A549 (cell line): ENCODE measurements around the gene ALKBH1. TPM values are rescaled to one million over a fixed set of nuclear protein-coding genes. Genes with fewer than 3 reads are reported as not detected.
"Not testable (repeated sequence)": the region's sequence is repeated elsewhere in the genome, so short reads cannot be mapped to it uniquely, and the experiment has no call there.

Experiments
- ATAC-seq, 2 experiments: fragments of 200-7000 bp in 1 of 2; fragments of >200 bp in 1 of 2; cut with Nextera tagmentation in 1 of 2; cut with Tn5 transposase in 1 of 2; 3 replicates each; pipeline versions ENCODE4 v1.8.0 to v1.9.1; 2018 to 2020; ENCODE audit warnings: mild to moderate bottlenecking in 1 of 2, moderate library complexity in 1 of 2
- CTCF ChIA-PET: fragments of 300-600 bp; sonication (Branson Sonifier 250); formaldehyde crosslinking; extraction: SDS; loops from one replicate; lab custom pipeline; 2021; ENCODE audit warnings: antibody characterized with exemption, inconsistent platforms; lab: Yijun Ruan, JAX
- POLR2A ChIA-PET: fragments of 350-600 bp; formaldehyde crosslinking; extraction: SDS; loops from one replicate; lab custom pipeline; 2021; ENCODE audit warnings: antibody characterized with exemption, inconsistent platforms; lab: Yijun Ruan, JAX
- DNase-seq, 2 experiments: peaks; one replicate each; pipeline versions ENCODE4 v3.0.0 to v3.0.0-alpha.2; 2011 to 2016; ENCODE audit warnings: low read depth in 1 of 2, low spot score in 1 of 2
- FAIRE-seq: peaks from 2 replicates; lab custom pipeline; 2011; peaks lifted over from hg19 to GRCh38; lab: Jason Lieb, UNC
- H3K27ac ChIP-seq, 2 experiments: fragments of >200 bp; sonication (Bioruptor Twin); formaldehyde crosslinking; 3 replicates each; pipeline ENCODE4 v1.5.1; 2016 to 2017
- H3K4me1 ChIP-seq: fragments of >200 bp; sonication (Bioruptor Twin); formaldehyde crosslinking; 3 replicates; pipeline ENCODE4 v1.6.1; 2016
- H3K4me2 ChIP-seq: fragments of >200 bp; sonication (Bioruptor Twin); formaldehyde crosslinking; 3 replicates; pipeline ENCODE4 v1.6.1; 2016
- H3K4me3 ChIP-seq: fragments of >200 bp; sonication (Bioruptor Twin); formaldehyde crosslinking; 3 replicates; pipeline ENCODE4 v1.5.1; 2016
- H3K9me3 ChIP-seq: fragments of >200 bp; sonication (Bioruptor Twin); formaldehyde crosslinking; 3 replicates; pipeline ENCODE4 v1.6.1; 2016
- CBX2 ChIP-seq: fragments of 200-600 bp; sonication (generic); IDR thresholded peaks from 2 replicates; pipeline ENCODE4 v1.6.1; 2016; ENCODE audit warnings: low read depth, mild to moderate bottlenecking, borderline replicate concordance
- CHD4 ChIP-seq: fragments of 200-600 bp; sonication (generic); IDR thresholded peaks from 2 replicates; pipeline ENCODE4 v1.6.1; 2016; ENCODE audit warnings: antibody characterized with exemption, mild to moderate bottlenecking, borderline replicate concordance
- CTCF ChIP-seq: fragments of >200 bp; sonication (Bioruptor Twin); formaldehyde crosslinking; IDR thresholded peaks from 3 replicates; pipeline ENCODE4 v1.5.1; 2016
- EHF ChIP-seq: fragments of 250-450 bp; sonication (Bioruptor Pico); IDR thresholded peaks from 2 replicates; pipeline ENCODE4 v1.5.0; 2020; ENCODE audit warnings: mild to moderate bottlenecking
- EHMT2 ChIP-seq: fragments of 200-600 bp; sonication (generic); IDR thresholded peaks from 2 replicates; pipeline ENCODE4 v1.6.1; 2016; ENCODE audit warnings: antibody characterized with exemption, low read depth, mild to moderate bottlenecking, moderate library complexity
- ELK1 ChIP-seq: fragments of 150-350 bp; IDR thresholded peaks from 2 replicates; pipeline ENCODE4 v1.6.1; 2014; ENCODE audit warnings: low read depth, mild to moderate bottlenecking, low read length
- EP300 ChIP-seq, 2 experiments: fragments of >200 bp; sonication (Bioruptor Twin); formaldehyde crosslinking; IDR thresholded peaks; 2 replicates in 1 of 2; 3 replicates in 1 of 2; pipeline ENCODE4 v1.6.1; 2016 to 2017
- FOSB ChIP-seq: fragments of 250-450 bp; sonication (Bioruptor Pico); IDR thresholded peaks from 2 replicates; pipeline ENCODE4 v1.5.0; 2020; ENCODE audit warnings: mild to moderate bottlenecking, moderate library complexity
- HDAC2 ChIP-seq: fragments of 200-600 bp; sonication (generic); IDR thresholded peaks from 2 replicates; pipeline ENCODE4 v1.6.1; 2016
- KDM1A ChIP-seq: fragments of 200-600 bp; sonication (generic); IDR thresholded peaks from 2 replicates; pipeline ENCODE4 v1.6.1; 2016; ENCODE audit warnings: low read depth, mild to moderate bottlenecking
- POLR2AphosphoS2 ChIP-seq: conservative IDR thresholded peaks from 2 replicates; pipeline ENCODE4 v1.6.1; 2012; ENCODE audit warnings: low read length, improper control_type of control experiment, inconsistent platforms
- REST ChIP-seq: fragments of 200-600 bp; sonication (generic); IDR thresholded peaks from 2 replicates; pipeline ENCODE4 v1.6.1; 2016; ENCODE audit warnings: antibody characterized with exemption, mild to moderate bottlenecking, moderate library complexity
- SMC3 ChIP-seq: fragments of >200 bp; sonication (Bioruptor Twin); formaldehyde crosslinking; IDR thresholded peaks from 3 replicates; pipeline ENCODE4 v1.6.1; 2018; ENCODE audit warnings: inconsistent platforms
- SREBF2 ChIP-seq: fragments of 450-650 bp; IDR thresholded peaks from 2 replicates; pipeline ENCODE4 v1.6.1; 2014; ENCODE audit warnings: mild to moderate bottlenecking, moderate library complexity
- ZFP36 ChIP-seq: fragments of 450-650 bp; IDR thresholded peaks from 2 replicates; pipeline ENCODE4 v1.6.1; 2014; ENCODE audit warnings: borderline replicate concordance; ENCODE audit not compliant: partially characterized antibody
- WGBS: methylation state at CpG from one replicate; pipeline ENCODE4 v1.1.6; 2017; ENCODE audit errors: missing lambda C conversion rate; 5-methylcytosine and 5-hydroxymethylcytosine counted together
- polyA plus RNA-seq, 4 experiments: library from polyadenylated mRNA; depleted of rRNA in 3 of 4; stranded (reverse); fragments of >200 nt; fragmentation: RNase III in 1 of 4; extraction: RNeasy Plus Mini Kit Qiagen cat#74134 plus additional on column Dnase treatment in 1 of 4; gene quantifications; 2 replicates in 3 of 4; 3 replicates in 1 of 4; pipeline ENCODE4 v1.2.3, GENCODE V29; 2011 to 2017

Gene ALKBH1
- polyA plus RNA-seq, 2 of the 4 experiments (the other 2 are of a cell fraction), result 11.9 to 24.1 TPM

GRCh38 chr14:77673193-77673592 is 34.6 kb downstream of the ALKBH1 start:
- ChIA-PET CTCF (interaction anchor here (0.6 to 1.9 kb wide), 2 partner anchors 13 to 18 kb away, joined by 4 to 6 read pairs; no protein-coding TSS in a partner anchor), POLR2A (no interaction called here)
- TF ChIP-seq EHMT2, result no peak
- no peak for TF ChIP-seq SREBF2
- TF ChIP-seq KDM1A, result no peak
- TF ChIP-seq POLR2AphosphoS2, result no peak
- TF ChIP-seq REST, result no peak
- TF ChIP-seq HDAC2, result no peak
- no peak for TF ChIP-seq SMC3
- no peak for TF ChIP-seq FOSB (CRISPR knock-in tag)
- TF ChIP-seq CBX2, result no peak
- no peak for TF ChIP-seq EP300 (IDR thresholded peaks at IDR 0.05)
- no peak for TF ChIP-seq ZFP36
- TF ChIP-seq CTCF, result no peak
- no peak overlapping the region for H3K27ac ChIP-seq
- no peak for ATAC-seq
- FAIRE-seq, result no peak
- H3K4me3 ChIP-seq, result no peak overlapping the region
- H3K9me3 ChIP-seq, result no peaks in the 10 kb centered on the region
- H3K4me1 ChIP-seq, result no peaks in the 10 kb centered on the region
- no peak for DNase-seq
- H3K4me2 ChIP-seq, result no peak overlapping the region

GRCh38 chr14:77667331-77667730 is 40.5 kb downstream of the ALKBH1 start:
- TF ChIP-seq ELK1 (no peak), EHF (CRISPR knock-in tag) (no peak)
- ATAC-seq (no peak), FAIRE-seq (no peak), DNase-seq (no peak)
- POLR2A ChIA-PET, result no interaction called here
- Histone ChIP-seq H3K4me2 (no peak overlapping the region), H3K9me3 (no peaks in the 10 kb centered on the region), H3K27ac (no peak overlapping the region), H3K4me1 (no peaks in the 10 kb centered on the region), H3K4me3 (no peak overlapping the region)
- CTCF ChIA-PET, result interaction anchor here (0.7 kb wide), 1 partner anchor 11 kb away, joined by 4 read pairs; no protein-coding TSS in a partner anchor

- Histone ChIP-seq H3K4me2 (no peak overlapping the region), H3K4me3 (no peak overlapping the region), H3K9me3 (no peaks in the 10 kb centered on the region), H3K4me1 (no peaks in the 10 kb centered on the region), H3K27ac (no peak overlapping the region)
- ATAC-seq, result no peak; a peak in 1 of 6 replicates
- no peak for TF ChIP-seq CHD4
- TF ChIP-seq CBX2, result no peak
- ChIA-PET POLR2A (no interaction called here), CTCF (interaction anchor here (1.2 kb wide), 1 partner anchor 8 kb away, joined by 3 read pairs; no protein-coding TSS in a partner anchor)
- DNase-seq, result no peak
- 68% methylated on average over 6 of the region's 6 CpGs for whole genome bisulfite sequencing
- no peak for FAIRE-seq
Measured at GRCh38 chr14:77663293-77663692, 44.5 kb downstream of the ALKBH1 start.

DNA sequence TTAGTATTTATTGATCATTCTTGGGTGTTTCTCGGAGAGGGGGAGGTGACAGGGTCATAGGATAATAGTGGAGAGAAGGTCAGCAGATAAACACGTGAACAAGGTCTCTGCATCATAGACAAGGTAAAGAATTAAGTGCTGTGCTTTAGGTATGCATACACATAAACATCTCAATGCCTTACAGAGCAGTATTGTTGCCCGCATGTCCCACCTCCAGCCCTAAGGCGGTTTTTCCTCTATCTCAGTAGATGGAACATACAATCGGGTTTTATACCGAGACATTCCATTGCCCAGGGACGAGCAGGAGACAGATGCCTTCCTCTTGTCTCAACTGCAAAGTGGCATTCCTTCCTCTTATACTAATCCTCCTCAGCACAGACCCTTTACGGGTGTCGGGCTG is 46.3 kb downstream of the ALKBH1 start:
- ATAC-seq, H3K4me2 ChIP-seq, H3K4me3 ChIP-seq, H3K4me1 ChIP-seq, H3K27ac ChIP-seq, CTCF ChIA-PET, H3K9me3 ChIP-seq, DNase-seq, POLR2A ChIA-PET, FAIRE-seq: not testable (repeated sequence)
- 64% methylated on average over 9 of the region's 9 CpGs for WGBS
